Liver (tissue), 9 donors: ENCODE data around the gene CA11. TPM values are rescaled to one million over a fixed set of nuclear protein-coding genes. Genes with fewer than 3 reads are reported as not detected.

Experiments
- DNase-seq: peaks from one replicate; pipeline ENCODE4 v3.0.0-alpha.2; 2017; ENCODE audit warnings: low spot score
- H3K27ac ChIP-seq, 2 donors: one replicate each; pipeline ENCODE4 v1.7.0; 2013; ENCODE audit warnings: inconsistent platforms in 2 of 2, low read length in 2 of 2, control low read depth in 1 of 2, low read depth in 1 of 2, mild to moderate bottlenecking in 1 of 2
- H3K27me3 ChIP-seq, 4 donors: one replicate each; pipeline versions ENCODE4 v1.6.1 to v1.7.0; 2013; ENCODE audit warnings: low read length in 3 of 4, inconsistent platforms in 1 of 4, mild to moderate bottlenecking in 1 of 4, moderate library complexity in 1 of 4; ENCODE audit not compliant: control insufficient read depth in 4 of 4, insufficient read depth in 4 of 4
- H3K36me3 ChIP-seq, 4 donors: one replicate each; pipeline versions ENCODE4 v1.6.1 to v1.7.0; 2013; ENCODE audit warnings: low read length in 3 of 4, mild to moderate bottlenecking in 3 of 4, low read depth in 1 of 4, moderate library complexity in 1 of 4; ENCODE audit not compliant: control insufficient read depth in 4 of 4, insufficient read depth in 3 of 4
- H3K4me1 ChIP-seq, 4 donors: one replicate each; pipeline versions ENCODE4 v1.6.1 to v1.7.0; 2013; ENCODE audit warnings: low read length in 3 of 4, mild to moderate bottlenecking in 3 of 4, moderate library complexity in 1 of 4; ENCODE audit not compliant: control insufficient read depth in 4 of 4, insufficient read depth in 4 of 4
- H3K4me3 ChIP-seq, 3 donors: one replicate each; pipeline versions ENCODE4 v1.6.1 to v1.7.0; 2013; ENCODE audit warnings: low read length in 3 of 3, control low read depth in 1 of 3, low read depth in 1 of 3, mild to moderate bottlenecking in 1 of 3
- H3K9ac ChIP-seq, 2 donors: one replicate each; pipeline ENCODE4 v1.7.0; 2013; ENCODE audit warnings: low read length in 2 of 2, mild to moderate bottlenecking in 2 of 2, moderate library complexity in 2 of 2, control low read depth in 1 of 2, low read depth in 1 of 2
- H3K9me3 ChIP-seq, 4 donors: one replicate each; pipeline versions ENCODE4 v1.6.1 to v1.7.0; 2013; ENCODE audit warnings: low read length in 3 of 4; ENCODE audit not compliant: control insufficient read depth in 4 of 4
- CTCF ChIP-seq: fragments of 150-350 bp; IDR thresholded peaks from 2 replicates; pipeline ENCODE4 v1.5.1; 2017; ENCODE audit warnings: improper control_type of control experiment, low read depth, low read length; ENCODE audit not compliant: missing input control
- EGR1 ChIP-seq, 2 donors: IDR thresholded peaks; 2 replicates each; pipeline ENCODE4 v1.6.1; 2016 to 2018; ENCODE audit warnings: antibody characterized with exemption in 2 of 2, low read depth in 2 of 2
- FOXA2 ChIP-seq: IDR thresholded peaks from 2 replicates; pipeline ENCODE4 v1.6.1; 2016; ENCODE audit warnings: antibody characterized with exemption
- GABPA ChIP-seq, 2 donors: IDR thresholded peaks in 1 of 2; conservative IDR thresholded peaks in 1 of 2; 2 replicates each; pipeline ENCODE4 v1.6.1; 2016; ENCODE audit warnings: antibody characterized with exemption in 2 of 2, mild to moderate bottlenecking in 1 of 2, moderate library complexity in 1 of 2
- HNF4A ChIP-seq, 2 donors: conservative IDR thresholded peaks; 2 replicates each; pipeline ENCODE4 v1.6.1; 2016; ENCODE audit warnings: antibody characterized with exemption in 2 of 2, mild to moderate bottlenecking in 2 of 2
- HNF4G ChIP-seq: IDR thresholded peaks from 2 replicates; pipeline ENCODE4 v1.6.1; 2016; ENCODE audit warnings: antibody characterized with exemption
- JUND ChIP-seq, 2 donors: IDR thresholded peaks; 2 replicates each; pipeline ENCODE4 v1.6.1; 2016; ENCODE audit warnings: antibody characterized with exemption in 2 of 2
- MAX ChIP-seq: IDR thresholded peaks from 2 replicates; pipeline ENCODE4 v1.6.1; 2016; ENCODE audit warnings: antibody characterized with exemption
- NR2F2 ChIP-seq: IDR thresholded peaks from 2 replicates; pipeline ENCODE4 v1.6.1; 2016; ENCODE audit warnings: antibody characterized with exemption
- RAD21 ChIP-seq, 2 donors: IDR thresholded peaks; 2 replicates each; pipeline ENCODE4 v1.6.1; 2016; ENCODE audit warnings: antibody characterized with exemption in 2 of 2, mild to moderate bottlenecking in 2 of 2
- REST ChIP-seq: IDR thresholded peaks from 2 replicates; pipeline ENCODE4 v1.6.1; 2016; ENCODE audit warnings: antibody characterized with exemption, mild to moderate bottlenecking
- RXRA ChIP-seq, 2 donors: IDR thresholded peaks; 2 replicates each; pipeline ENCODE4 v1.6.1; 2017 to 2018; ENCODE audit warnings: antibody characterized with exemption in 2 of 2, mild to moderate bottlenecking in 1 of 2
- SP1 ChIP-seq: IDR thresholded peaks from 2 replicates; pipeline ENCODE4 v1.6.1; 2018; ENCODE audit warnings: antibody characterized with exemption, mild to moderate bottlenecking
- TAF1 ChIP-seq: conservative IDR thresholded peaks from 2 replicates; pipeline ENCODE4 v1.6.1; 2016; ENCODE audit warnings: antibody characterized with exemption, mild to moderate bottlenecking
- YY1 ChIP-seq: IDR thresholded peaks from 2 replicates; pipeline ENCODE4 v1.6.1; 2016; ENCODE audit warnings: antibody characterized with exemption, mild to moderate bottlenecking
- ZBTB33 ChIP-seq: IDR thresholded peaks from 2 replicates; pipeline ENCODE4 v1.6.1; 2016; ENCODE audit warnings: antibody characterized with exemption
- WGBS: extraction: QIAGEN DNeasy Blood & Tissue Kit; methylation state at CpG from one replicate; pipeline ENCODE4 v1.1.7; 2013; 5-methylcytosine and 5-hydroxymethylcytosine counted together
- polyA plus RNA-seq, 2 donors: library from polyadenylated mRNA; stranded (reverse) in 1 of 2; unstranded in 1 of 2; fragments of 200-250 nt in 1 of 2; fragments of >200 nt in 1 of 2; fragmentation: Nextera tagmentation in 1 of 2; extraction: Ambion mirVana in 1 of 2; gene quantifications; one replicate each; pipeline versions ENCODE4 v1.2.1 to v1.2.3, GENCODE V29; 2013 to 2015
- total RNA-seq, 2 donors: library from RNA; depleted of rRNA; stranded (reverse); fragments of >200 nt; gene quantifications; one replicate each; pipeline ENCODE4 v1.2.3, GENCODE V29; 2014
- TF ChIP-seq, protein P1 (sequence below): IDR thresholded peaks from 2 replicates; pipeline ENCODE4 v1.6.1; 2016; ENCODE audit warnings: antibody characterized with exemption
- donor health status: healthy.
- donor health status: healthy.
- donor health status: healthy.
- donor health status: healthy.
- donor health status: healthy.

Gene CA11
- total and polyA plus RNA-seq, 4 donors = 0.09 to 1.1 (median 0.34) TPM

GRCh38 chr19:48670699-48671445 is 24.9 kb upstream of the CA11 start:
- H3K27me3 ChIP-seq = no peaks in the 10 kb centered on the region
- TF ChIP-seq TAF1 = no peak
- no peak for TF ChIP-seq GABPA (IDR thresholded peaks at IDR 0.05 in 1 of 2, conservative IDR thresholded peaks at IDR 0.05 in 1 of 2)
- TF ChIP-seq, protein P1, sequence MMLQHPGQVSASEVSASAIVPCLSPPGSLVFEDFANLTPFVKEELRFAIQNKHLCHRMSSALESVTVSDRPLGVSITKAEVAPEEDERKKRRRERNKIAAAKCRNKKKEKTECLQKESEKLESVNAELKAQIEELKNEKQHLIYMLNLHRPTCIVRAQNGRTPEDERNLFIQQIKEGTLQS = no peak
- TF ChIP-seq RXRA (IDR thresholded peaks at IDR 0.05) = no peak
- no peak for TF ChIP-seq HNF4A (conservative IDR thresholded peaks at IDR 0.05)
- no peak for TF ChIP-seq ZBTB33
- TF ChIP-seq EGR1 (IDR thresholded peaks at IDR 0.05; ENCODE audit: low read depth in 2 of 2) = no peak
- no peak for TF ChIP-seq FOXA2
- no peak for TF ChIP-seq YY1
- 86% methylated on average over 21 of the region's 21 CpGs for WGBS

DNA sequence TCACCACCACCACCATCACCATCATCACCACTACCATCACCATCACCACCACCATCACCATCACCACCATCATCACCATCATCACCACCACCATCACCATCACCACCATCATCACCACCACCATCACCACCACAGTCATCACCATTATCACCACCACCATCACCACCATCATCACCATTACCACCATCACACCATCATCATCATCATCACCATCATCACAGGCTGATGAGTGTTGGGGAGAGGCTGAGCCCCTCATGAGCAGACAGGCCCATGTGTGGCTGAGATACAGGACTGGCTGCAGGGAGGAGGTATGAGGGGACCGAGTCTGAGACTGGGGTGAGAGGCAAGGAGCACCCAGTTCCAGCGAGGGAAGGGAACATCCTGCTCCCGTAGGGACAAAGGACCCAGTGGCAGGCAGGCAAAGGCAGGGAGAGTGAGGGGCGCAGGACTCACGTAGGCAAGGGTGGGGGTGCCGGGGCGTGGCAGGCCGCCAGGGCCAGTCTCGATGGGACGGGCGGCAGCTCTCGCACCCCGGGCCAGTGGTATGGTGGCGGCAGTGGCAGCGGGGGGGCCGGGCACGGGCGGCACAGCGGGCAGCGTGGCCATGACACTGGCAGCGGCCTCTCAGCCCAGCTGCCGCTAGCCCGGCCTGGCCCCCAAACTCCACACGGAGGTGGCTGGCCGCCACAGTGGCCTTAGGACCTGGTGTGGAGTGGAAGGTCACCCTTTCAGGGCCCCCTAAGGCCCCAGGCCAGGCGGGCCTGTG is 24.1 kb upstream of the CA11 start:
- no peak overlapping the region for H3K4me3 ChIP-seq
- no peaks in the 10 kb centered on the region for H3K4me1 ChIP-seq
- no peak for DNase-seq
- WGBS = 97% methylated on average over 26 of the region's 26 CpGs
- TF ChIP-seq SP1 (no peak), REST (no peak), HNF4G (no peak), GABPA (IDR thresholded peaks at IDR 0.05 in 1 of 2, conservative IDR thresholded peaks at IDR 0.05 in 1 of 2) (no peak), ZBTB33 (no peak), CTCF (no peak), JUND (IDR thresholded peaks at IDR 0.05) (no peak), TAF1 (no peak), FOXA2 (no peak), MAX (no peak), RAD21 (IDR thresholded peaks at IDR 0.05) (no peak), NR2F2 (no peak)
- TF ChIP-seq, protein P1 = no peak
- no peaks in the 10 kb centered on the region for H3K27me3 ChIP-seq
- H3K9ac ChIP-seq = no peak overlapping the region
- H3K9me3 ChIP-seq = no peaks in the 10 kb centered on the region
- H3K36me3 ChIP-seq = no peaks in the 10 kb centered on the region
- no peak overlapping the region for H3K27ac ChIP-seq

More at GRCh38 chr19:48670699-48671445, 24.9 kb upstream of the CA11 start:
- DNase-seq = no peak
- no peaks in the 10 kb centered on the region for H3K9me3 ChIP-seq
- no peak overlapping the region for H3K4me3 ChIP-seq
- peaks cover 0 to 3% (median 0%) of the 10 kb centered on the region in 4 donors for H3K4me1 ChIP-seq
- H3K9ac ChIP-seq = no peak overlapping the region
- H3K36me3 ChIP-seq = no peaks in the 10 kb centered on the region
- H3K27ac ChIP-seq = no peak overlapping the region
